HepG2 (cell line): ENCODE data around the gene PA2G4. TPM values are rescaled to one million over a fixed set of nuclear protein-coding genes. Genes with fewer than 3 reads are reported as not detected.

Experiments
- AHR ChIP-seq: IDR thresholded peaks from 2 replicates; pipeline ENCODE4 v1.6.1; 2018; ENCODE audit warnings: missing genetic modification reagents, missing compliant biosample characterization
- ARID4A ChIP-seq: sonication (generic); formaldehyde crosslinking; IDR thresholded peaks from 2 replicates; pipeline ENCODE4 v1.5.0; 2020; ENCODE audit warnings: mild to moderate bottlenecking, missing genetic modification reagents, borderline replicate concordance
- CCAR2 ChIP-seq: fragments of 200-400 bp; formaldehyde crosslinking; optimal IDR thresholded peaks from 2 replicates; pipeline ENCODE3; 2018; ENCODE audit warnings: low read depth, mild to moderate bottlenecking, low read length, moderate library complexity
- DNMT1 ChIP-seq: sonication (generic); formaldehyde crosslinking; IDR thresholded peaks from 2 replicates; pipeline ENCODE4 v1.5.1; 2020; ENCODE audit warnings: mild to moderate bottlenecking, missing genetic modification reagents
- EED ChIP-seq: sonication (generic); formaldehyde crosslinking; IDR thresholded peaks from 2 replicates; pipeline ENCODE4 v1.5.0; 2020; ENCODE audit warnings: mild to moderate bottlenecking, missing genetic modification reagents
- FOXK2 ChIP-seq: fragments of 450-650 bp; IDR thresholded peaks from 2 replicates; pipeline ENCODE4 v1.6.1; 2016
- GZF1 ChIP-seq: sonication (generic); formaldehyde crosslinking; IDR thresholded peaks from 2 replicates; pipeline ENCODE4 v1.5.1; 2020; ENCODE audit warnings: mild to moderate bottlenecking, missing genetic modification reagents
- HMG20B ChIP-seq: conservative IDR thresholded peaks from 2 replicates; pipeline ENCODE4 v1.6.1; 2016; ENCODE audit warnings: missing genetic modification reagents, missing compliant biosample characterization
- HOXA7 ChIP-seq: sonication (generic); formaldehyde crosslinking; IDR thresholded peaks from 2 replicates; pipeline ENCODE4 v1.8.1; 2022; ENCODE audit warnings: mild to moderate bottlenecking, missing genetic modification reagents, moderate library complexity
- LRRFIP1 ChIP-seq: sonication (generic); formaldehyde crosslinking; conservative IDR thresholded peaks from 2 replicates; pipeline ENCODE4 v1.4.0; 2020; ENCODE audit warnings: missing genetic modification reagents
- POLR2AphosphoS2 ChIP-seq: IDR thresholded peaks from 2 replicates; pipeline ENCODE4 v1.6.1; 2011; ENCODE audit warnings: low read depth, low read length, improper control_type of control experiment
- RBAK ChIP-seq: sonication (generic); formaldehyde crosslinking; IDR thresholded peaks from 2 replicates; pipeline ENCODE4 v1.5.1; 2020; ENCODE audit warnings: mild to moderate bottlenecking, missing genetic modification reagents
- RCOR2 ChIP-seq: IDR thresholded peaks from 2 replicates; pipeline ENCODE4 v1.6.1; 2016; ENCODE audit warnings: missing biosample characterization, missing genetic modification reagents
- SNRNP70 ChIP-seq: fragments of 200-400 bp; formaldehyde crosslinking; IDR thresholded peaks from 2 replicates; pipeline ENCODE4 v1.6.1; 2017; ENCODE audit warnings: mild to moderate bottlenecking, low read depth, low read length, moderate library complexity
- SP2 ChIP-seq: sonication (generic); formaldehyde crosslinking; IDR thresholded peaks from 2 replicates; pipeline ENCODE4 v1.5.1; 2020; ENCODE audit warnings: mild to moderate bottlenecking, missing genetic modification reagents
- ZBTB10 ChIP-seq: sonication (generic); formaldehyde crosslinking; IDR thresholded peaks from 2 replicates; pipeline ENCODE4 v1.4.0; 2020; ENCODE audit warnings: missing genetic modification reagents, borderline replicate concordance
- ZNF136 ChIP-seq: sonication (generic); formaldehyde crosslinking; IDR thresholded peaks from 2 replicates; pipeline ENCODE4 v1.8.1; 2022; ENCODE audit warnings: low read depth, mild to moderate bottlenecking, moderate library complexity, missing genetic modification reagents
- ZNF24 ChIP-seq: fragments of 450-650 bp; IDR thresholded peaks from 2 replicates; pipeline ENCODE4 v1.6.1; 2017; ENCODE audit warnings: antibody characterized with exemption, mild to moderate bottlenecking
- ZNF263 ChIP-seq: sonication (generic); formaldehyde crosslinking; IDR thresholded peaks from 2 replicates; pipeline ENCODE4 v1.4.0; 2020; ENCODE audit warnings: missing genetic modification reagents
- ZNF326 ChIP-seq: sonication (generic); formaldehyde crosslinking; IDR thresholded peaks from 2 replicates; pipeline ENCODE4 v1.4.0; 2020; ENCODE audit warnings: missing genetic modification reagents, borderline replicate concordance
- ZNF383 ChIP-seq: sonication (generic); formaldehyde crosslinking; IDR thresholded peaks from 2 replicates; pipeline ENCODE4 v1.4.0; 2020; ENCODE audit warnings: missing genetic modification reagents, mild to moderate bottlenecking, borderline replicate concordance
- ZNF431 ChIP-seq: sonication (generic); formaldehyde crosslinking; IDR thresholded peaks from 2 replicates; pipeline ENCODE4 v1.9.0; 2022; ENCODE audit warnings: missing genetic modification reagents, low read depth, mild to moderate bottlenecking, borderline replicate concordance
- ZNF543 ChIP-seq: sonication (generic); formaldehyde crosslinking; IDR thresholded peaks from 2 replicates; pipeline ENCODE4 v1.4.0; 2020; ENCODE audit warnings: mild to moderate bottlenecking, missing genetic modification reagents
- polyA plus RNA-seq, 8 experiments: library from polyadenylated mRNA; depleted of rRNA in 3 of 8; stranded (reverse) in 7 of 8; unstranded in 1 of 8; fragments of >200 nt; fragmentation: Illumina TruSeq in 4 of 8; extraction: Trizol in 4 of 8; gene quantifications; 2 replicates each; pipeline versions ENCODE4 v1.2.1 to v1.2.3, GENCODE V29; 2011 to 2016; ENCODE audit warnings: low read depth in 4 of 8, missing spikeins in 1 of 8, mixed read lengths in 1 of 8; ENCODE audit not compliant: insufficient read depth in 1 of 8
- total RNA-seq, 5 experiments: library from RNA; depleted of rRNA; stranded (reverse); fragments of >200 nt; fragmentation: Illumina TruSeq; extraction: Trizol; gene quantifications; 2 replicates each; pipeline ENCODE4 v1.2.3, GENCODE V29; 2016; ENCODE audit warnings: low read depth in 1 of 5

The PA2G4 gene
- total and polyA plus RNA-seq, 2 of the 13 experiments (the other 11 are each of a cell fraction or from before 2014, with no cell fraction given), result 147 to 240 TPM

- TF ChIP-seq ARID4A (peak; percentile 77), ZNF383 (CRISPR knock-in tag) (no peak), SP2 (CRISPR knock-in tag) (peak; percentile 49), EED (CRISPR knock-in tag) (no peak), LRRFIP1 (CRISPR knock-in tag) (no peak), ZNF24 (no peak), ZBTB10 (no peak), ZNF326 (CRISPR knock-in tag) (no peak), HOXA7 (CRISPR knock-in tag) (no peak), RCOR2 (CRISPR knock-in tag) (no peak), ZNF263 (CRISPR knock-in tag) (no peak), GZF1 (CRISPR knock-in tag) (no peak), ZNF543 (CRISPR knock-in tag) (no peak), AHR (CRISPR knock-in tag) (no peak), ZNF136 (CRISPR knock-in tag) (0 out of 2 replicates have a peak, but pooled peaks have one; percentile 42), POLR2AphosphoS2 (no peak), HMG20B (CRISPR knock-in tag) (no peak), SNRNP70 (no peak), DNMT1 (no peak), CCAR2 (no peak), ZNF431 (no peak), RBAK (CRISPR knock-in tag) (no peak), FOXK2 (no peak)
Measured at GRCh38 chr12:56152132-56152755, 47.9 kb downstream of the PA2G4 start, which contains the start of gene MYL6B (continued).
